Lower leg skin (tissue), 4 donors: Measurements from ENCODE around the gene HLA-DOA. TPM values are rescaled to one million over a fixed set of nuclear protein-coding genes. Genes with fewer than 3 reads are reported as not detected.

Experiments used
- DNase-seq, 2 donors: peaks; one replicate each; pipeline ENCODE4 v3.0.0-alpha.2; 2019; ENCODE audit warnings: low spot score in 2 of 2
- H3K4me3 ChIP-seq: fragments of 200-600 bp; sonication (generic); 2 replicates; pipeline ENCODE4 v1.5.1; 2017; ENCODE audit warnings: mild to moderate bottlenecking, low read depth; ENCODE audit not compliant: poor library complexity, severe bottlenecking
- CTCF ChIP-seq, 3 donors: fragments of 450-650 bp; IDR thresholded peaks; one replicate each; pipeline ENCODE4 v1.5.1; 2016; ENCODE audit warnings: antibody characterized with exemption in 3 of 3, mild to moderate bottlenecking in 3 of 3, moderate library complexity in 2 of 3
- POLR2A ChIP-seq, 2 donors: fragments of 450-650 bp; IDR thresholded peaks; one replicate each; pipeline ENCODE4 v1.6.1; 2016 to 2017; ENCODE audit warnings: antibody characterized with exemption in 2 of 2, mild to moderate bottlenecking in 1 of 2, moderate library complexity in 1 of 2
- WGBS, 2 donors: methylation state at CpG; one replicate each; pipeline ENCODE4 v1.1.5; 2018; 5-methylcytosine and 5-hydroxymethylcytosine counted together
- intact Hi-C: fragments of 100-400 bp; cut with DNase I; formaldehyde crosslinking; loops from one replicate; pipeline ENCODE4 v1.15.0; 2023; ENCODE audit warnings: low total_unique reads
- total RNA-seq, 4 donors: library from RNA; depleted of rRNA; stranded (reverse); fragments of >200 nt; gene quantifications; one replicate each; pipeline ENCODE4 v1.1.0, GENCODE V29; 2016

Gene HLA-DOA
- total RNA-seq, 4 donors from 2014 or later, result 4.3 to 47.9 (median 13.4) TPM

DNA sequence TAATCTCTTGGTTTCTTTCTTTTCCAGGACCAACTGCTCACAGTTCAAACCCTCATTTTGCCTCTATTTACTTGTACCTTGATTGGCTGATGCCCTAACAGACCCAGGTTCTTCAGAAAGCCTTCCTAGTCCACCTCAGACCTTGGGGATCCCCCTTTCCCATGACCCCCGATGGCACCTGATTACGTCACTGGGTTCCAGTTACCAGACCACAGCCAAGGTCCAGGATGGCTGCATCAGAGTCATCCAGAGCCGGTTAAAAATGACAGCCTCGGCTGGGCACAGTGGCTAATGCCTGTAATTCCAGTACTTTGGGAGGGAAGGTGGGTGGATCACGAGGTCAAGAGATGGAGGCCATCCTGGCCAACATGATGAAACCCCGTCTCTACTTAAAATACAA, 4.5 kb downstream of the HLA-DOA start:
- DNase-seq, result no peak
- 76 to 83% methylated on average over 6 of the region's 6 CpGs for WGBS, 2 donors
- TF ChIP-seq POLR2A (IDR thresholded peaks at IDR 0.05) (no peak), CTCF (IDR thresholded peaks at IDR 0.05) (no peak)
- intact Hi-C loops, result no loop called here
- no peak overlapping the region for H3K4me3 ChIP-seq

DNA sequence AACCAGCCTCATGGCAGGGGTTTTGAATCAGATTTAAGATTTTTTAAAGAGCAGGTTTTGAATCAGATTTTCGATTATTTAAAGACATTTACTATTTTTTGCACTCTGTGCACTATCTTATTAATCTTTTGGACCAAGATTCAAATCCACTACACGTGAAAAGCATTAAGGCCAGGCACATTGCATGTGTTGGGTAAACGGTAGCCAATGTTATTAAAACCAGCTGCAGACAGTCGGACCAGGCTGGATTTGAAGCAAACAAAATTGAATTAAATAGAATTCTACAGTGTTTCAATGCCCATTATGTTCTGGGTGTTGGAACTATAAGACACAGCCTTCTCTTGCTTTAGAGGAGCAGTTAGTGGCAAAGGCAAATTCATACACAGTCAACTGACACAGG, 7.7 kb downstream of the HLA-DOA start:
- WGBS, 2 donors, result 49 to 52% methylated on average over 4 of the region's 4 CpGs
- DNase-seq, result no peak
- intact Hi-C loops, result no loop called here
- H3K4me3 ChIP-seq, result no peak overlapping the region
- TF ChIP-seq POLR2A (IDR thresholded peaks at IDR 0.05), result no peak
- no peak for TF ChIP-seq CTCF (IDR thresholded peaks at IDR 0.05)

- H3K4me3 ChIP-seq, result no peak overlapping the region
- DNase-seq, result no peak
- WGBS, 2 donors, result 53 to 58% methylated on average over 8 of the region's 8 CpGs
- TF ChIP-seq POLR2A (IDR thresholded peaks at IDR 0.05) (no peak), CTCF (IDR thresholded peaks at IDR 0.05) (no peak)
- intact Hi-C loops, result no loop called here
Observed at GRCh38 chr6:33000055-33000454, 9.3 kb downstream of the HLA-DOA start.

GRCh38 chr6:32995448-32995847, 13.9 kb downstream of the HLA-DOA start:
- 39% methylated on average over 2 of the region's 2 CpGs for WGBS, 2 donors

GRCh38 chr6:32993363-32993973, 15.9 kb downstream of the HLA-DOA start:
- intact Hi-C loops, result no loop called here
- WGBS, 2 donors, result 85 to 86% methylated on average over 9 of the region's 9 CpGs
- DNase-seq, result no peak
- no peak for TF ChIP-seq CTCF (IDR thresholded peaks at IDR 0.05)
- no peak for TF ChIP-seq POLR2A (IDR thresholded peaks at IDR 0.05)
- H3K4me3 ChIP-seq, result no peak overlapping the region

More at GRCh38 chr6:32995448-32995847, 13.9 kb downstream of the HLA-DOA start:
- intact Hi-C loops, result no loop called here
- TF ChIP-seq POLR2A (IDR thresholded peaks at IDR 0.05) (no peak), CTCF (IDR thresholded peaks at IDR 0.05) (no peak)
- H3K4me3 ChIP-seq, result no peak overlapping the region
- DNase-seq, result no peak

GRCh38 chr6:32991972-32992371, 17.4 kb downstream of the HLA-DOA start:
- DNase-seq, result no peak
- WGBS, 2 donors, result 80 to 82% methylated on average over 4 of the region's 4 CpGs
- intact Hi-C loops, result no loop called here
- no peak overlapping the region for H3K4me3 ChIP-seq
- TF ChIP-seq CTCF (IDR thresholded peaks at IDR 0.05) (no peak), POLR2A (IDR thresholded peaks at IDR 0.05) (no peak)
